Tongue (tissue), 2 donors: ENCODE results near the gene CACNA2D4. TPM values are rescaled to one million over a fixed set of nuclear protein-coding genes. Genes with fewer than 3 reads are reported as not detected.

Source experiments
- DNase-seq: peaks from one replicate; pipeline ENCODE4 v3.0.0-alpha.2; 2015
- total RNA-seq: library from RNA; depleted of rRNA; stranded (reverse); fragments of >200 nt; gene quantifications from one replicate; pipeline ENCODE4 v1.2.3, GENCODE V29; 2014

CACNA2D4 gene
- total RNA-seq, 1 donor from 2014 or later: 3.2 TPM

DNA sequence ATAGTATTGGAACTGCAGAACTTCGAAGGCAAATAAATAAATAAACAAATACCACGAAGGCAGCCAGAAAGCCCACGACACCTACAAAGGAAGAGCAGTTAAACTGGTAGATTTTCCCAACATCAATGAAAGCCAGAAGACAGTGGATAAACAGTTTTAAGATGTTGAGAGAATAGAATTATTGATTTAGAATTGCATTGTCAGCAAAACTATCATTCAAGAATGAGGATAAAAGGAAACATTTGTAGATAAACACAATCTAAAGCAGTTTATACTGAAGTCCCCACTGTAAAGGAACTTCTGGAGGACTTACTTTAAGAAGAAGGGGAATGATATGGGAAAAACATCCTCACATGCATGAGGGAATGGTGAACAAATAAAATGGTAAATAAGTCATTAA lies 29.5 kb downstream of the CACNA2D4 start:
- no peak for DNase-seq

DNA sequence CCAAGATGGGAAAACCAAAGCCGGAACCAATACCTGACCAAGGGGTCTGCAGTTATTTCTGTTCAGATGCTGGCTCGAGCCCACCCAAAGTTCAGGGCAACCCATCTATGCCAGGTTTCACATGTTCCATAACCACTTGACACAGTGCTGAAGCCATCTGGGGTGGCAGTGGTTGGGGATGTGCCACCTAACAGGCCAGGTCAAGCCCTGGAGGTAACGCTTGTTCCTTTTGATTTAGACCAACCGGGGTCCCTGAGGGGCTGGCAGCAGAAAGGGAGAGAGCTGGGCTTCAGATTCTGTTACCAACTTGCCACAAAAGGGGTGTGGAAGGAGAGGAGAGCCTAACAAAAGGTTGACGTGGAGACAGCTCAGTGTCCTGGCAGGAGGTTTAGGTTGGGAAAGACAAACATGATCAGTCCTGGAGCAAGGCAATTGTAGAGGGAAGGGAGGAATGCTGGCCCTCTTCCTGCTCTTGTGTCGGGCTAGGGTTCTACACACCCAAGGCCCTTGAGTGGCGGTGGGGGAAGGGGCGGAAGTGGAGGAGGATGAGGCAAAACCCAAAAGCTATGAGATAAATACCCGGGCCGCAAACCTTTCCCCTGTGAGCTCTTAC lies 31.9 kb downstream of the CACNA2D4 start:
- DNase-seq: no peak

DNA sequence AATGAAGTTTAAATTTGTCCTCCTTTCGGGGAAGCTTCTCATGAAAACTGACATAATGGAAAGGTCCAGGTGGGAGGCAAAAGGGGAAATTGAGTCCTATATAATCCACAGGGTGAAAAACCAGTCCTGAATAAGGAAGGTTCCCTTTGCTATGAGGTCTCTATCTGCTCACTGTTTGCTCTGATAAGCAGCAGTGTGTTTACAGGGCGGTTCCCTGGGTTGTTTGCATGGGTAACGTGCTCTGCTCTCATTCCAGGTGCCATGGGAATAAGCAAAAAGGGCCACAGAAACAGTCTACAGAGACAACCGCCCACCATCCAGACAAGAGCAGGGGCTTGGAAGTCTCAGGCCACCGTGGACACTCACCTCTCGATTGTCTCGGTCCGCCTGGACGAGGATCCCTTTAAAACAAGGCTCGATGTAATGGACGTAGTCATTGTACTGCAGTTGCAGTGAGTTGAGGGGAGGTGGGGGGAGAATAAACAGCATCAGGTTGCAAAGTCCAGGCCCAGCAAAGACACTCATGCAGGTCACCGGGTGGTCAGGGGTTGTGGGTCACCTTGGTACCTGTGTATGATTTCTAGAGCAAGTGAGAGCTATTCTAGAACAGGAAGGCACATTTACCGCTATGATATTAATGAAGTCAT lies 32.7 kb downstream of the CACNA2D4 start:
- DNase-seq: no peak

DNA sequence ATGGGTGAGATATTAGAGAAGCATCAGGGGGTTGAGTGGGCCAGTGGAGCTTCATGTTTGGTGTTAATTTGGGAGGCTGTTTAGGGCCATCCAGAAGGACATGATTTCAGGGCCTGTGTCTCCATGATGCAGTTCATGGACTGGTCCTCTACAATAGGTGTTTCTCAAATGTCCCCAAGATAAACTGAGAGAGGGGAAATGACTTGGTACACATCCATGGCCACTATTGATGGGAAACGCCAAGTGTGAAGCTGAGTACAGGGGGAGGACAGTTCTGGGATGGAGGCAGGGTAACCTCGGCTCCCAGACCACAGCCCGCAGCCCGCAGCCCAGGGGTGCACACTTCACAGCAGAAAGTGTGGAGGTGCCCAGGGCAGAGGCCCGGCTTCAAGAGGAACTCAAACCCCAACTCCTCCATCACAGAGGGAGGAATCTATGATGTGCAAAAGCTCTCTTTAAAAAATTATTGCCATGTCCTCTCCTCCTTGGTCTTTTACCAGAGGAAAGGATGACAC lies 33.3 kb downstream of the CACNA2D4 start:
- DNase-seq: no peak

DNA sequence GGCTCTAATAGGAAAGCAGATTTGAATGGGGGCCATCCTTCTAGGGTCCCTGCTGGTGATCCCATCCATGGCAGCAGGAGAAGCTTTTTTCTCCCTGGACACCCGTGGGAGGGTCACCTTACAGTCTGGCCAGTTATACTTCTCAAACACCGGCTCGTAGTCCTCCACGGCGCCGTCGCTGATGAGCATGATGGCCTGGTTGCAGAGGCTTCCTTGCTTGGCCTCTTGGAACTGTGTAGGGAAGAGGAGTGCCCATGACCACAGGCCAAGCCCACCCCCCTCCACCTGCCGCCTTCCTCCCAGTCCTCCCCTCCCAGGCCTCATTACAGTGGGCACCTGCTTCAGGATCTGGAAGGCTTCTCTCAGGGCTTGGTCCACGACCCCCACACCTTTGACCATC lies 33.8 kb downstream of the CACNA2D4 start:
- DNase-seq: no peak

DNA sequence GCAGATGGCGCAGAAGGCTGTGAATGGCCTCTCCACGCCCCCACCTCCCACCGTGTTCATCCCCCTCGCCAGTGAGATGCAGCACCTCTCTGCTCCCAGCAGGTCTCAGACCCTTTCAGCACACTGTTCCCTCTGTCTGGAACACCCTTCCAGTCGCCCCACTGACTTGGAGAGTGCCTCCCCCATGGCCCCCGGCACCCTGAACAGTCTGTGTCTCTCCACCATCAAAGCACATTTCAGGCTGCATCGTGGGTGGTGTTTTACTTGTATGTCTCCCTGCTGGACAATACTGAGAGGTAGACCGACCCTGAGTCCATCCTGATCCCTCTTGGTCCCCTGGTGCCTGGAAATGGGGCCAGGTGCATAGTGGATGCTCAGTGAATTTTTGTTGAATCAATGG lies 34.9 kb downstream of the CACNA2D4 start:
- no peak for DNase-seq

DNA sequence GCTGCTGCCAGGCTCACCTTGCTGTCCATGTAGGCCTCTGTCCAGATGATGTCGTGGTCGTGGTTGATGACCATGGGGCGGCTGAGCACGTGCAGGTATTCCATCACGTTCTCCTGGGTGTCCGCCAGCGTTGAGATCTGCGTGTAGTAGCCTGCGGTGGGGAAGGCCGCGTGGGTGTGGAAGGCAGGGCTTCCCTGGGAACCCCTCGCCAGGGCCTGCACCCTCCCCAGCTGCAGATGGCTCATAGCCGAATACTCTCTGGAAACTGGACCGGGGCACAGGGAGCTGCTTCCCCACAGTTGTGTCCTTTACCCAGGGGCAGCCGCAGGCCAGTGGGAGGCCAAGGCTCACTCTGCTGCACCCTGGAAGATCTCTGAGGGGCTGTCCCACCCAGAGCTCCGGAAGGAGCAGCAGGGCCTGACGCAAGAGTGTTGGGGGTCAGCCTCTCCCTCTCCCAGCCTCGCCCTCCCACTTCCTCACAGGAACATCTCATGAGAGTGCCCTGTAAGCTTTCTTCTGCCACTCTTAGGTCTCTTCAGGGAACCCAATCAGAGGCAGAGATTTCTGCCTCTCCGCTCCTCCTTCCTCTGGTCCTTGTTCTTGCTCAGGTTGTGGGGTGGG lies 35.5 kb downstream of the CACNA2D4 start:
- no peak for DNase-seq

DNA sequence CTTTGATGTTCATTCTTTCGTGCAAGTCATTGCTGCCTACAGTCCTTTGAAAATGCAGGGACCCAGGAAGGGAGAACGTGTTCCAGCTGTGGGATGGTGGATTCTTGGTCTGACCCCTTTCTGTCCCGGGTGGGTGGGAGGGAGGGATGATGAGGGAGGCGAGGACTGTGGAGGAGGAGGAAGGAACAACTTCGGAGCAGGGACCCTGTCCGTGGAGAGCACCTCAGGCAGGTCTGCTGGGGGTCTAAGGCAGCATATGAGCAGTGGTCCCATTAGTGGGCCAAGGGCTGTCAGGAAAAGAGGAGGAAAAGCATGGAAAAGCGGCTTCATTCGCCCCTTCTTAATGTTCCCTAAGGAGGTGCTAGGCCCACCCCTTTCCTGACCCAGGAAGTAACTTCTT lies 36.0 kb downstream of the CACNA2D4 start:
- no peak for DNase-seq

DNA sequence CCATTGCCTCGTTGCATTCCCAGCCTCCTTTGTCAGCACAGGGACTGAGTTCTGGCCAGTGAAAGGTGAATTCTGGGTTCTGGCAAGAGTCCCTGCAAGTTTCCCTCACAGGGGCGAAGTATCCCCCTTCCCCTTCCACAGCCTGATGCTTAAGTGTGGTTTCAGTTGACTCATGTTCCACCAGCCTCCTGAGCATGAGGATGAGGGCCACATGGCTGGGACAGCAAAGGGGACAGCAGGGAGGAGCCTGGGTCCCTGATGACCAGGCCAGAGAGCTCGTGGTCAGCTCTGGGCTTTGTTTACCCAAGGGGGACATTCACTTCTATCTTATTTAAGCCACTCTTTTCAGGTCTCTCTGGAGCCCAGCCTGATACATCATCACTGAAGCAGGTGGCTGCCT lies 36.5 kb downstream of the CACNA2D4 start:
- no peak for DNase-seq

DNA sequence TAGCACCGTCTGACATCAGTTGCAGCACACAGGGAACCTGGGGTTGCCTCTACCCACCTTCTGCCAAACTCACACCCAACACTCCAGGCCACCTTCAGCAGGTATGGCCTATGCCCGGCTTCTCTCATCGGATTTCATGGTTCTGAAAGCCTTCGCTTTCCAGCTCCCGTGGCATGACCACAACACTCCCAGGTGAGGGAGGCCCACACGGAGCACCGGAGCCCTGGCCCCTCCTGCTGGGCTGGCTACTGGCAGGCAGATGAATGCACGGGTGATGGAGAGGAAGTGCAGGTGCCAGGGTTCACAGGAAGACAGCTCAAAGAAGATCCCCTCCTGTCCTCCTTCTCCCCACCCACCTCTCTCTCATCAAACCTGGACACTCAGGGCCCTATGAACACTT lies 37.2 kb downstream of the CACNA2D4 start:
- no peak for DNase-seq

DNA sequence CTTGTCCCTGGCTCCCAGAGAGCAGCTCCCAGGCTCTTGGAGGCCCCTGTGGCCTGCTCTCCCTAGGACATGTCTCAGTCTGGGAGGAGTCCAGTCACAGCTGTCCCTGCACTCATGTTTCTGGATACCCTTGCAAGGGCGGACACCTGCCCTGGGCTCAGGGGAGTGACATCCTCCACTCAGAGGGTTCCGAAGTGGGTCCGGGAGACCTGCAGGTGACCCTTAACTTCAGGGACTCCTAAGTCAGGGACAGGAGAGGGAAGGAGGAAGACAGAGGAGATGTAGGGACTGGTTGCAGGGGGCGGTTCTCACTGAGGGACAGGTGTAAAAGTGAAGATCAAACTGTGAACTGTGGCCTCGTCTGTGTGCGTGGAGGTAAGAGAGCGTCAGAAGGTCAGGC lies 37.6 kb downstream of the CACNA2D4 start:
- DNase-seq: peak; percentile 37

DNA sequence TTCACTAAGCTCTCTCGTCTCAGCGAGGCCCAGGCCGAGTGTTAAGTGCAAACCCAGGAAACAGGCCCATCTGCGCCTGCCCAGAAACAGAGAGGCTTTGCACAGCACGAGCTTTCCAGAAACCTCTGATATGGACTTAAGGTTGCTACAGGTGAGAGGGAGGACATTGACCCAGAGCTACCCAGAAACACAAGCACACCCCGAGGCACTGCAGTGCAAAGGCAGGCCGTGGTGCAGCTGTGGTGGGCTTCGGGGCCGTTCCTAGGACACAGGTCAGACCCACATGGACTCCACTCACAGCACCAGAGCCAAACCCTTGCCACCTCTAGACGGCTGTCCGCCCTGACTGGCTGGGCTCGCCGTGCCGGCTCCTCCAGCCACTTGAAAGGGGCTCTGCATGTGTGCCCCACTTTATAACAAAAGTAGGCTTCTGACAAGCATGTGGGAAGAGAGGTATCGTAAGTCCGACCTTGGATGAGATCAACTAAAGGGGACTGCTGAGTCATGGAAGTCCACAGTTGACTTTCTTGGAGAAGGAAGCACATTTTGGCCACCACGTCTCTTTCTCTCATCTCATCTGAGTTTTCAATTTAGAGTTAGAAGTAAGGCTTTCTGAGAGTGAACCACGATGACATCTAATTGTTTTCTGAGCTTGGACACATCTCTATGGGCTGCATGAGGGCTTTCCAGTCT lies 38.2 kb downstream of the CACNA2D4 start:
- no peak for DNase-seq

DNA sequence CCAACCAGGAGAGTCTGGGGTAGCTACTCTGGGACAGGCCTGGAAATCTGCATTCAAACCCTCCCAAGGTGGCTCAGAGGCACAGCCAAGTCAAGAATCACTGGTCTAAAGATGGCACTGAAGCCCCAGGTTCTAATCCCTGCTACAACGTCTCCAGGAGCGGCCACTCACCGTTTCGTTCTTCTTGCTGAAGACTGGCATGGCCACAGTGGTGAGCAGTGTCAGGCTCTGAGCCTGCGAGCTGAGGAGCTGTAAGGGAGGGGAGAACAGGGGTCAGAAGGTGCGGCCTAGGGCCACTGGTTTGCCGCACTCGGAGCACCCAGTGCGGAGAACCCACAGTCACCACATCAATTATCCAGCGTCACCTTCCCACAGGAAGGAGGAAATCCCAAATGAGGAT lies 38.8 kb downstream of the CACNA2D4 start:
- DNase-seq: no peak

DNA sequence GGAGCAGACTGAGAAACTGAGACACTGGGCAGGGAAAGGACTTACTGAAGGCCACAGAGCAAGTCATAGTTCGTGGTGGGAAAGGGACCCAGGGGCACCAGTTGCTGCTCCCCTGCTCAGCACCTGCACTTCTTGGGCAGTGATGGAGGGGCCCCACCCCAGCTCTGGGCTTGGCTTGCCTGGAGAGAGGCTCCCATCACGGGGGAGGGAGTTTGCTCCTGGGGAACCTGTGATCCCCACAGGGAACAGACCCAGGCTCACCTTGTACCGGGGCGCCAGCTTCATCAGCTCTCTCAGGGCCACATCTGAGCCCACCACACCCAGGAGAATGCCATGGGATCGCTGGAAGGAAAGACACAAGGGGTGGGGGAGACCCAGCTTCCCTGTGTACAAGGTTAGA lies 39.8 kb downstream of the CACNA2D4 start:
- no peak for DNase-seq

DNA sequence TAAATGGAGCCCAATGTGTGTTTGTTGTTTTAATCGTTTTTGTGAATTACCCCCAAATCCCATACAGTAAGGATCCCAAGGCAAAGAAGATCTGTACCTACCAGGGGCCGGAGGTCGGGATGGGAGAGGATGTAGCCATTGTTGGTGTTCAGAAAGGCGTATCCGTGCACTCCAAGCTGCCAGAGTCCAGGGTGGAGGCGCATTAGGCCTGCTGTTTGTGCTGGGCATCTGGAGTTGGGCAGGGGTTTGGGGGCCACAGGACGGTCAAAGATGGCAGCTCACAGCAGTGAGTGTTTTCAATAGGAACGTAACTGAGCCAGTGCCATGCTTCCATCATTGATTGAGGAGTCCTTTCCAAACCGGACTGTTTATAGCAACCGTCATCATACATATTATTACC lies 40.2 kb downstream of the CACNA2D4 start:
- no peak for DNase-seq

DNA sequence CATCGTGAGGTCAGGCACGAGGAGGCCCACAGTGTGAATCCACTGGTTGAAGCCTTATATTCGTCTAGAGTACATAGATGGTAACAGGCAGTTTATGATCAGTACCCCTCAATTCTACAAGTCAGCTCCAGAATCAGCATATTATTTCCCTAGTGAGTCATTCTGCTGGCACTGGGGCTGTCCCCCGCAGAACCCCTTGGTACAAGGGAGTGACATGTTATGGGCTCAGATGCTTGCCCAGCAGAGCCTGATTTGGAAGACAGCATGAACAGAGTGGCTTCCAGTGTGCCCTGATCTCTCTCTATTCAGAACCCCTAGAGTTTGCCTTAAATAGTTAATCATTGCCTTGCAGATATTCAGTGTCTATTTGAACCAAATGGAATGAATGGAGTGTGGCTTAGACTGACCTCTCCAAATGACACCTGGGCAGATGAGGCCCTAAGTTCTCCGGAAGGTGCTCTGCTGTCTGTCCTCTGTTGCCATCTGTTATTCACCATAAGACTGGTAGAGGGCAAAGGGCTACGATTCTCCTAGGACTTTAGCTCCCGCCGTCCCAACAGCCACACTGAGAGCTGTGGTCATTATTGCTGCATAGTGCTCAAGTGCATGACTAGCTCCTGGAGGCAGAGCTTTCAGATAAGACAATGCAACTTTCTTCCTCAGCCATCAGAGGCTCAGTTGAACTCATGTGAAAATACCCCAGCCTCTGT lies 41.1 kb downstream of the CACNA2D4 start:
- no peak for DNase-seq

DNA sequence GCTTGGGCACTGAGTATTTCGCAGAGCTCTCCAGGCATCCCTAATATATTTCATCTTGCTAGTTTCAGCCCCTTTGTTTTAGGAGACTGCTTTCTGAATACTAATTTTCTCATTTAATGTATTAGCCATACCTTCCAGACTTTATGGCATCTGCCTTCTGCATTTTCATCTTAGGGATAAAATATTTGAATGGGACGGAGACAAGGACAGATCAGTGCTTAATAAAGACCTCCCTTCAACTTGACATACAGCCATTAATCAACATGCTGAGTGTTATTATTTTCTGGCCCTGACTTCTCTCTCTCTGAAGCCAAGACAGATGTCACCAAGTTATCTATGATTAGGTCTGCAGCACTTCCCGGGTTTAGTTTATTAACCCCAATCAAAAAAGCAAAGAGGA lies 42.4 kb downstream of the CACNA2D4 start:
- no peak for DNase-seq

DNA sequence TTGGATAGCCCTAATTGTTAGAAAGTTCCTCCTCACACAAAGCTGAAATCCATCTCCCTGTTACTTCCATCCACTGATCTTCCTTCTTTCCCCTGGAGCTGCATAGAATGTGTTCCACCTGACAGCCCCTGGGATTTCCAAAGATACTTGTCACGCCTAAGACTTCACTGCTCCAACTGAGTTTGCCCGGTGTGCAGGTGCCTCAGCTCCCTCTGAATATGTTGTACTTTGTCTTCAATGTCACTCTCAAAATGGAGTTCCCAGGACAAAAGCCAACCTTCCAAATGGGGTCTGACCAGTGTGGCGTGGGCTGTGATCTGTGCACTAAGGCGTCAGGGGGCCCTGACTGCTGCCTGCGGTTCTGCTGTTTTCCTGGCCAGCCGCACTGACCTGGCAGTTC lies 42.8 kb downstream of the CACNA2D4 start:
- no peak for DNase-seq

DNA sequence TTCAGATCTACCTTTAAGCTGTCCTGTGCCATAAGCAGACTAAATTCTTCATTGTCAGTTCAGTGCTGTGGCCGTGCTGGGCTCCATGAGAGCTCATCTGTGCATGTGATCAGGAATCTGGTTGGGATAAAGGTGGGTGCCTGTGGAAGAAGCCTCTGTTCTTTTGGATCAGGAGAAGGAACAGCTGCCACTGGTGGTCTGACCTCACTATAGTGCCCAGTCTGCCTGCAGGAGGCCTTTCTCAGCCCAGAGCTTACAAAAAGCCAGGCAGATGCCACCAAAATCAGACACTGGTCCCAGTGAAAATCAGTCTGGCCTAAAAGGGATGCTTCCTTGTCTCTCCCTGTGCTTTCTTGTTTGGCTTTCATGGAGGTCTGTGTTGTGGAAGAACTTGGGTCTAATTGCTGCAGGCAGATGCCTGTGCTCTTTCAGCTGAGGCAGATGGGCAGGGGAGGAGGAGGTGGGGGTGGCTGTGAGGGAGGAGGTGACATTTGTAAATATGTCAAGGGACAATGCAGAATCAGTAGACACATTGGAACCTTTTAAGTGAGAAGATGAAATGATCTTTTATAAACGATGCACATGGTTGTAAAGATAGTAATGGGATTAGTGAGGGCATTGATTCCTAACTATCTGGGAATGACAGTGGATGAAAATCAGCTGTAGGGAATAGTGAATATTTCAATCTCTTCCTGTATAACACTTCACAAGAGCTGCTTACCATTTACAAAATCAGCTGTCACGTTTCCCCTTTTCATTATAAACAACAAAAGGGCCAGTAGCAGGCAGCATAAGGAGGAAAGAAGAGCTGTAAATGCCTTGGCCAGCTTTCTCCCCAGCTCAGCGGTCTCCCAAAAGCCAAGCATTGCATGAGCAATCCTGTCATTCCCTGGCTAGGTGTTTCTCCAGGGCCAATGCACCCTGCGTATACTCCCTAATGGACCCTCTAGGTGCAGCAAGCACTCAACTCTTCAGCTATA lies 44.6 kb downstream of the CACNA2D4 start:
- no peak for DNase-seq

DNA sequence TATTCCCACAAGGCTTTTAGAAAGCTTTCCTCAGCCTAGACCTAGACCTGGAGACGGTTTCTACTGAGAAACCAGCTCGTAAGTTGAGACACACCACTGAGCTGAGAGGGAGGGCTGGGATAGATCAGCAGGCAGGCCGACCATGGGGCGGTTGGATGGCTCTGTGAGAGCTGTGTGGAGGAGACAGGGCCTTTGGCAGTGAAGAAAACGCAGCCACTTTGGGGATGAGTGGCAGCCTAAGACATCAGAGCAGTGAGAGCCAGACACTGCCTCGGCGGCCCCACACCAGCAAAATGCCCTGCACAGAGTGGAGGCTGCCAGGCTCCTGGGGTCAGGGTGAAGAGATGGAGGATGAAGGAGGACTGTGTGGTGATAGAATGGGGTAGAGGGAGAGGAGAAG lies 46.0 kb downstream of the CACNA2D4 start:
- DNase-seq: no peak

DNA sequence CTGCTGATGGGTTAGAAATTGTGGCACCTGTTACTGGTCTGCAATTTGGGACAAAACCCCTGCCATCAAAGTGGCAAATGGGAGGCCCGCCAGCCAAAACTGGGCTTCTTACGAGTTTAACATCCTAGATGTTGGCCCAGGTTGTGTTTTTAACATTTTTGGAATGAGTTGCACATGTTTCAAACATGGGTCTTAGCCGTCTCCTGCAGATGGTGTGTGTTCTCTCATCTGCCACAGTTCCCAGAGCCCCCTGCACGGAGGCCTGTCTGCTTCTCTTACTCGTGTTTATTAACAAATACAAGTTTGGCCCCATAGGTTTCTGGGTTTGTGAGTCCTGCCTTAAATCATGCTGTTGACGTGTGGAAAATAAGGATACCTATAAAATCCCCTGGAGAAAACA lies 46.5 kb downstream of the CACNA2D4 start:
- peak; percentile 72 for DNase-seq
